HG03575 (cell line): Measurements from ENCODE around the gene SLC35A2.
"Not testable (repeated sequence)": the region's sequence is repeated elsewhere in the genome, so short reads cannot be mapped to it uniquely, and the experiment has no call there.

ENCODE experiments used
- ATAC-seq: cut with Tn5 transposase; IDR thresholded peaks from one replicate; pipeline ENCODE4 v1.9.1; 2021; ENCODE audit not compliant: unreplicated experiment, insufficient number of reproducible peaks, low FRiP score; ENCODE audit errors: extremely low read depth

SLC35A2 gene

DNA sequence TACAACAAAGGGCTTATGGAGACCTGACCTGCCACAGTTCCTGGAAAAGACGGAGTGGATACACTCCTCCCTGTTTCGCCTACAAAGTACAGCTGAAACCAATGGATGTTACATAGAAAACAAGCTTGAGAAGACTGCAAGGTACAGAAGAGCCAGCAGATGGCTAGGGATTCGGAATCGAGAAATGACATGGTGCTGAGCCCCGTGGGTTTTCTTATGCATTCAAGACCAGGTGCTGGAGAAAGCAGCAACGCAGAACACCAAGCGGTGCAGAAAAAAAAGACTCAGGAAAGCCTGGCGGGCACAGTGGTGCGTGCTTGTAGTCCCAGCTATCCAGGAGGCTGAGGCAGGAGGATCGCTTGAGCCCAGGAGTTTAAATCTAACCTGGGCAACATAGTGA, 27.7 kb downstream of the SLC35A2 start:
- no peak for ATAC-seq

DNA sequence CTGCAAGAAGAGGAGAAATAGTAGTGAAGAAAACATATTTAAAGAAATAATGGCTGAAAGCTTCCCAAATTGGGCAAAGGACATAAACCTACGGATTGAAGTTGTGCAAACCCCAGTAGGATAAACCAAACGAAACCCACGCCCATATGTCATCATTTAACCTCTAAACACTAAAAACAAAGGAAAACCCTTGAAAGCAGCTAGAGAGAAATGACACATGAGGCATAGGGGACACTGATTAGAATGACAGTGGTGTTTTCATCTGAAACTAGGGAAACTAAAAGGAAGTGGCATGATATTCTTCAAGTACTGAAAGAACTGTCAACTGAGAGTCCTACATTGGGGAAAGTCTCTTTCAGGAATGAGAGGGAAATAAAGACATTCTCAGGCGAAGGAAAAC, 34.5 kb downstream of the SLC35A2 start:
- not testable (repeated sequence) for ATAC-seq

DNA sequence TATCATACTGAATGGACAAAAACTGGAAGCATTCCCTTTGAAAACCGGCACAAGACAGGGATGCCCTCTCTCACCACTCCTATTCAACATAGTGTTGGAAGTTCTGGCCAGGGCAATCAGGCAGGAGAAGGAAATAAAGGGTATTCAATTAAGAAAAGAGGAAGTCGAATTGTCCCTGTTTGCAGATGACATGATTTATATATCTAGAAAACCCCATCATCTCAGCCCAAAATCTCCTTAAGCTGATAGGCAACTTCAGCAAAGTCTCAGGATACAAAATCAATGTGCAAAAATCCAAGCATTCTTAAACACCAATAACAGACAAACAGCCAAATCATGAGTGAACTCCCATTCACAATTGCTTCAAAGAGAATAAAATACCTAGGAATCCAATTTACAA, 39.4 kb downstream of the SLC35A2 start:
- ATAC-seq = not testable (repeated sequence)

DNA sequence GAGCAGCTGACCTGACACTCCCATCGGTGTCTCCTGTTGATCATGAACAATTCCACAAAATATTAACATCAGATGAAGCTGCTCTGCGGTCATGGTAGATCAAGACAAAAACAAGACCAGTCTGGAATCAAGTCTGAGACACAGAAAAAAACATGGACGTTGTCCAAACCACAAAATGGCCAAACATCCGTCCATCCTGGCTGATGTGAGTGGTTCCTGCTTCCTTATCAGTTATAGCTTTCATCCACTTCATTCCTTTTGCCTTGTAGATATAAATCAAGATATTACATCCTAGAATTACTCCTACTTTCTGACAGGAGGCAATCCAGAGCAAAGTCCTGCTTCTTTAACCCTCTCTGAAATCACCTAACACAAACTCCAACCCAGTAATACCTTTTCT, 47.2 kb downstream of the SLC35A2 start:
- ATAC-seq = no peak

DNA sequence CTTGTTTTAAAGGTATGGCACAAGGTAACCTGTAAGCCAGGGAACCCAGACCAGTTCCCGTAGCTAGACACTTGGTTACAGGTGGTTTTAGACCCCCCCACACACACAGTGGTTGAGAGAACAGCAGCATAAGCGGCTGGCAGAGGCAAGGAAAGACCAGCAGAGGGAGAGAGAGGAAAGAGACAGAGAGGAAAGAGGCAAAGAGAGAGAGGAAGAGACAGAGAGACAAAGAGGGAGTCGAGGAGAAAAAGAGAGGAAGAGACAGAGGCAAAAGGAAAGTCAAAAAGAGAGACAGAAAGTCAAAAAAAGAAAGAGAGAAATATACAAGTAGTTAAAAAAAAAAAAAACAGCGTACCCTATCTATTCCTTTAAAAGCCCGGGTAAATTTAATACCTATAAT, 56.5 kb downstream of the SLC35A2 start:
- ATAC-seq = no peak

DNA sequence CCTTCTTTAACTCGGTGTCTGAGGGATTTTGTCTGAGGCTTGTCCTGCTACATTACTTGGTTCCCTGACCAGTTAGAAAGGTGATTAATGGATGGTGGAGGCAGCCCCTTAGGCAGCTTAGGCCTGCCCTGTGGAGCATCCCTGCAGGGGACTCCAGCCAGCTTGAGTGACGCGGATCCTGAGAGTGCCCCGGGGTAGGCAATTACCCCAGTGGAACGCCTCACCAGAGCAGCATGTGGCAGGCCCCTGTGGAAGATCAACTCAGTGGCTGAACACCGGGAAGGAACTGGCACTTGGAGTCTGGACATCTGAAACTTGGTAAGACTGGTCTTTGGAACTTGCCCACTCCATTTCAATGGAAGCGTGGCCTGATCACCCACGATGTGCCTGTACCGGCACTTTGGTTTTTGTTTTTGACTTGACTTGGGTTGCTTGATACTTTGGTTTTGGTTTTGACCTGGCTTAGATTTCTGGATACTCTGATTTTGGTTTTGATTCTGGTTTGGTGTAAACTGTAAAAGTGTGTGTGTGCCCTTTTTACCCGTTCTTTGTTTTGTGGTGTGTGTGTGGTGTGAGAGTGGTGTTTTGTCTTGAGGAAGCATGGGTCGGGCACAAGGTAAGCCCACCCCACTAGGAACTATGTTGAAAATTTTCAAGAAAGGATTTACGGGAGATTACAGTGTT, 57.2 kb downstream of the SLC35A2 start:
- not testable (repeated sequence) for ATAC-seq

DNA sequence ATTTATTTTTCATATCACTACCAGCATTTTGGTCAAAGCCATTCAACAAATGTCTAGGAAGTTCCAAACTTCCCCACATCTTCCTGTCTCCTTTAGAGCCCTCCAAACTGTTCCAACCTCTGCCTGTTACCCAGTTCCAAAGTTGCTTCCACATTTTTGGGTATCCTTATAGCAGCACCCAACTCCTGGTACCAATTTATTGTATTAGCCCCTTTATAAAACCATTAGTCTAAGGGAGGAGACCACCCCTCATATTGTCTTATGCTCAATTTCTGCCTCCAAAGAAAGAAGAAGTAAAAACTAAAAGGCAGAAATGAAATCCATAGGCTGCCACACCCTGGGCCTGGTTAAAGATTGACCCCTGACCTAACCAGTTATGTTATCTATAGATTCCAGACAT, 58.0 kb downstream of the SLC35A2 start:
- not testable (repeated sequence) for ATAC-seq
